Mucosa of descending colon (tissue), 3 donors: ENCODE results near the gene ZNF746. TPM values are rescaled to one million over a fixed set of nuclear protein-coding genes. Genes with fewer than 3 reads are reported as not detected.

Experiments
- ATAC-seq: fragments of 200-7000 bp; cut with Tn5 transposase; one replicate; pipeline ENCODE4 v1.9.1; 2020; ENCODE audit warnings: mild to moderate bottlenecking, moderate library complexity
- DNase-seq, 3 donors: peaks; one replicate each; pipeline ENCODE4 v3.0.0-alpha.2; 2020
- H3K36me3 ChIP-seq: fragments of 200-600 bp; one replicate; pipeline ENCODE4 v1.8.0; 2021; ENCODE audit warnings: low read depth, mild to moderate bottlenecking
- H3K4me1 ChIP-seq: fragments of 200-600 bp; one replicate; pipeline ENCODE4 v1.8.0; 2021; ENCODE audit warnings: low read depth, mild to moderate bottlenecking
- H3K4me3 ChIP-seq: fragments of 200-600 bp; one replicate; pipeline ENCODE4 v1.8.0; 2021; ENCODE audit warnings: mild to moderate bottlenecking
- H3K9me3 ChIP-seq: fragments of 200-600 bp; one replicate; pipeline ENCODE4 v1.8.0; 2021; ENCODE audit warnings: mild to moderate bottlenecking
- intact Hi-C, 2 donors: fragments of 100-400 bp; cut with DNase I in 1 of 2; cut with micrococcal nuclease in 1 of 2; formaldehyde crosslinking; loops; one replicate each; pipeline versions ENCODE4 v1.11.0 to v1.11.1; 2022; cut with DNase I, micrococcal nuclease
- total RNA-seq, 3 donors: library from RNA; stranded (reverse); fragmentation: NEBNext Ultra II Directional in 2 of 3; extraction: Animal tissue kit (Norgen Biotek cat#: 25700) in 2 of 3; gene quantifications; one replicate each; pipeline versions ENCODE4 v1.2.1 to v1.2.4, GENCODE V29; 2021 to 2023
- TF ChIP-seq, protein P1 (sequence below): fragments of 200-600 bp; IDR thresholded peaks from one replicate; pipeline ENCODE4 v1.8.0; 2022; ENCODE audit warnings: antibody characterized with exemption, mild to moderate bottlenecking
- donor health status: DM: no; HTN: no; CAD: no; lungs with moderate emphysema.
- donor health status: DM: no; HTN: no; CAD: no.
- donor health status: DM: no; HTN: yes; CAD: no.

ZNF746 gene
- total RNA-seq, 3 donors from 2014 or later, result 10.8 to 22.0 (median 13.5) TPM

- intact Hi-C loops, result no loop called here
- TF ChIP-seq, protein P1, sequence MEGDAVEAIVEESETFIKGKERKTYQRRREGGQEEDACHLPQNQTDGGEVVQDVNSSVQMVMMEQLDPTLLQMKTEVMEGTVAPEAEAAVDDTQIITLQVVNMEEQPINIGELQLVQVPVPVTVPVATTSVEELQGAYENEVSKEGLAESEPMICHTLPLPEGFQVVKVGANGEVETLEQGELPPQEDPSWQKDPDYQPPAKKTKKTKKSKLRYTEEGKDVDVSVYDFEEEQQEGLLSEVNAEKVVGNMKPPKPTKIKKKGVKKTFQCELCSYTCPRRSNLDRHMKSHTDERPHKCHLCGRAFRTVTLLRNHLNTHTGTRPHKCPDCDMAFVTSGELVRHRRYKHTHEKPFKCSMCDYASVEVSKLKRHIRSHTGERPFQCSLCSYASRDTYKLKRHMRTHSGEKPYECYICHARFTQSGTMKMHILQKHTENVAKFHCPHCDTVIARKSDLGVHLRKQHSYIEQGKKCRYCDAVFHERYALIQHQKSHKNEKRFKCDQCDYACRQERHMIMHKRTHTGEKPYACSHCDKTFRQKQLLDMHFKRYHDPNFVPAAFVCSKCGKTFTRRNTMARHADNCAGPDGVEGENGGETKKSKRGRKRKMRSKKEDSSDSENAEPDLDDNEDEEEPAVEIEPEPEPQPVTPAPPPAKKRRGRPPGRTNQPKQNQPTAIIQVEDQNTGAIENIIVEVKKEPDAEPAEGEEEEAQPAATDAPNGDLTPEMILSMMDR, result no peak
- ATAC-seq, result no peak
- H3K4me3 ChIP-seq, result no peak overlapping the region
- no peak for DNase-seq
- no peaks in the 10 kb centered on the region for H3K36me3 ChIP-seq
- H3K4me1 ChIP-seq, result no peaks in the 10 kb centered on the region
- no peaks in the 10 kb centered on the region for H3K9me3 ChIP-seq
Measured at GRCh38 chr7:149468208-149468607, 29.4 kb downstream of the ZNF746 start.

DNA sequence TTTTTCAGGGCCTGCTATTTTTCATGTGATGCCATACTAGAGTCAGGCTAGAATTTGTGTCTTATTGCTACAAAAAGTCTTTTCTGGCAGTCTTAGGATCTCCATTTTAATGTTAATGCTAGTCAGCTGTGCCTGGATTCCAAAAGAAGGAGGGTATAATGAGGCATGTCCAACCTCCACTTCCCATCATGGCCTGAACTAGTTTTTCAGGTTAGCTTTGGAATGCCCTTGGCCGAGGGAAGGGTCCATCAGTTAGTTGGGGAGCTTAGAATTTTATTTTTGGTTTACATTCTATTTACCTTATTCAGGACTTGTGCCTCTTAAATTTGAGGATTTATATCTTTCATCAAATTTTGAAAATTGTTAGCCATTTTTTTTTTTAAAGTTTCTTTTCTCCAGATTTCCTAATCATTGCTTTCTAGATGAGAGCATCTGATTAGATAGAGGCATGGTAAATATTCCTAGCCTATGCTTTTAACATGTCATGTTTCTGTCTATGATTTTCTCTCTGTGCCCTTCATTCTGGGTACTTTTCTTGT is 30.2 kb downstream of the ZNF746 start:
- DNase-seq (no peak), ATAC-seq (no peak)
- Histone ChIP-seq H3K4me1 (no peaks in the 10 kb centered on the region), H3K4me3 (no peak overlapping the region), H3K36me3 (no peaks in the 10 kb centered on the region), H3K9me3 (no peaks in the 10 kb centered on the region)
- TF ChIP-seq, protein P1, result no peak
- intact Hi-C loops, result no loop called here

GRCh38 chr7:149466364-149466763 is 31.2 kb downstream of the ZNF746 start:
- Histone ChIP-seq H3K4me3 (no peak overlapping the region), H3K4me1 (no peaks in the 10 kb centered on the region), H3K9me3 (no peaks in the 10 kb centered on the region), H3K36me3 (no peaks in the 10 kb centered on the region)
- DNase-seq (no peak), ATAC-seq (no peak)
- intact Hi-C loops, result no loop called here
- TF ChIP-seq, protein P1, result no peak

DNA sequence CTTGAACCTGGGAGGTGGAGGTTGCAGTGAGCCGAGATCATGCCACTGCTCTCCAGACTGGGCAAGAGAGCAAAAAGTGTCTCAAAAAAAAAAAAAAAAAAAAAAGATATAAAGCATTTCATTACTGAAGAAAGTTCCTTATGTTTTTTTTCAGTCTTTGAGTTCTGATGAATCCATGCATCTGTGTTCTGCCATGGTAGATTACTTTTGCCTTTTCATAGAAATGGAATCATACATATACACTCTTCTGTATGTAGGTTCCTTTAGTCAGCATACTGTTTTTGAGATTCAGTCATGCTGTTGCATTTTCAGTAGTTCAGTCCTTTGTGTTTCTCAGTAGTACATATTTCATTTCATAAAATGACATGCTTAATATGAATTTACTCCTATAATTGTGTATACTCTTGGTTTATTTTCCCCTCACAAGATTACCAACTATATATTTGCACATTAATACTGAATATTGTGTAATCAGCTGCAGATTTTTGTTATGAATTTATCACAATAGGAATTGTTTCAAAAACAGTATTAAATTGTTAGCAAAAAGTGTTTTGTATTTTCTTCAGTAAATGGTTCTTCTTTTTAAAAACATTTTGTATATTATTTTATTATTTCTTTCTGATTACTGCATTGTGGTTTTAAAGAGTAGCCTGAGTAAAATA is 34.0 kb downstream of the ZNF746 start:
- TF ChIP-seq, protein P1, result no peak
- DNase-seq (no peak), ATAC-seq (no peak)
- H3K4me3 ChIP-seq, result no peak overlapping the region
- intact Hi-C loops, result no loop called here
- peaks cover 7% of the 10 kb centered on the region for H3K4me1 ChIP-seq
- H3K36me3 ChIP-seq, result no peaks in the 10 kb centered on the region
- no peaks in the 10 kb centered on the region for H3K9me3 ChIP-seq

- Histone ChIP-seq H3K36me3 (no peaks in the 10 kb centered on the region), H3K4me1 (peaks cover 13% of the 10 kb centered on the region), H3K4me3 (no peak overlapping the region), H3K9me3 (no peaks in the 10 kb centered on the region)
- intact Hi-C loops, result no loop called here
- DNase-seq (no peak), ATAC-seq (no peak)
- TF ChIP-seq, protein P1, result no peak
Measured at GRCh38 chr7:149462101-149462520, 35.5 kb downstream of the ZNF746 start.
